Activated CD8-positive, alpha-beta T cell treated with anti-CD3 and anti-CD28 coated beads for 36 hours (primary cell): ENCODE results near the gene HK2. TPM values are rescaled to one million over a fixed set of nuclear protein-coding genes. Genes with fewer than 3 reads are reported as not detected.
"Not testable (repeated sequence)": the region's sequence is repeated elsewhere in the genome, so short reads cannot be mapped to it uniquely, and the experiment has no call there.

ENCODE experiments used
- ATAC-seq: fragments of 200-7000 bp; cut with Tn5 transposase; one replicate; pipeline ENCODE4 v1.10.0; 2021; ENCODE audit warnings: mild to moderate bottlenecking, moderate library complexity
- CTCF ChIA-PET: fragments of 350-600 bp; sonication (Branson Sonifier 250); formaldehyde crosslinking; loops from one replicate; lab custom pipeline; 2021; ENCODE audit warnings: antibody characterized with exemption; lab: Charles Lee
- POLR2A ChIA-PET: fragments of 350-600 bp; sonication (Branson Sonifier 250); formaldehyde crosslinking; loops from one replicate; lab custom pipeline; 2021; ENCODE audit warnings: antibody characterized with exemption; lab: Charles Lee
- DNase-seq: peaks from one replicate; pipeline ENCODE4 v3.0.0-alpha.2; 2020
- H3K27ac Mint-ChIP-seq: one replicate; pipeline ENCODE4 v1.8.0; 2021; ENCODE audit warnings: mild to moderate bottlenecking, mixed read lengths
- H3K27me3 Mint-ChIP-seq: one replicate; pipeline ENCODE4 v1.8.0; 2021; ENCODE audit warnings: mixed read lengths
- H3K36me3 Mint-ChIP-seq: one replicate; pipeline ENCODE4 v1.8.0; 2021; ENCODE audit warnings: low read depth, mixed read lengths
- H3K4me1 Mint-ChIP-seq: one replicate; pipeline ENCODE4 v1.8.0; 2021; ENCODE audit warnings: low read depth, mixed read lengths
- H3K4me3 Mint-ChIP-seq: one replicate; pipeline ENCODE4 v1.8.0; 2021; ENCODE audit warnings: mild to moderate bottlenecking, moderate library complexity, mixed read lengths
- H3K9me3 Mint-ChIP-seq: one replicate; pipeline ENCODE4 v1.8.0; 2021; ENCODE audit warnings: mixed read lengths
- CTCF ChIP-seq: fragments of 200-600 bp; IDR thresholded peaks from one replicate; pipeline ENCODE4 v1.8.0; 2022; ENCODE audit warnings: antibody characterized with exemption, mild to moderate bottlenecking
- intact Hi-C: fragments of 100-400 bp; cut with micrococcal nuclease; formaldehyde crosslinking; loops from one replicate; pipeline ENCODE4 v1.10.0; 2022
- total RNA-seq, 2 experiments: library from RNA; stranded (reverse); gene quantifications; one replicate each; pipeline ENCODE4 v1.2.3, GENCODE V29; 2021

HK2 gene
- 100 to 1,000 TPM; 121 to 124 TPM for total RNA-seq

- ChIA-PET POLR2A (interaction anchor here (0.8 to 2.6 kb wide), 7 partner anchors 10 to 243 kb away, joined by 3 to 11 read pairs (median 3); no protein-coding TSS in a partner anchor), CTCF (interaction anchor here (0.9 to 3.4 kb wide), 2 partner anchors 42 to 118 kb away, joined by 3 to 27 read pairs; no protein-coding TSS in a partner anchor)
- TF ChIP-seq CTCF, result no peak
- intact Hi-C loops, result no loop called here
- peaks cover 42% of the 10 kb centered on the region for H3K4me1 Mint-ChIP-seq
- peaks cover 3% of the 10 kb centered on the region for H3K27me3 Mint-ChIP-seq
- DNase-seq, result peak; percentile 90
- H3K4me3 Mint-ChIP-seq, result peak within 1 kb of the TSS; percentile 95
- H3K27ac Mint-ChIP-seq, result peak within 1 kb of the TSS; percentile 93
- no peaks in the 10 kb centered on the region for H3K9me3 Mint-ChIP-seq
- H3K36me3 Mint-ChIP-seq, result peaks cover 38% of the 10 kb centered on the region
- ATAC-seq, result peak; percentile 90
These were observed at the start of gene HK2 for GRCh38 chr2:74833418-74834233. TSS of gene HK2 (plus strand) at chr2:74834127. CDS start at chr2:74834581, 454 bp downstream.

GRCh38 chr2:74789271-74789670 lies 44.7 kb upstream of the HK2 start:
- ChIA-PET CTCF (no interaction called here), POLR2A (no interaction called here)
- Mint-ChIP-seq H3K4me1 (no peaks in the 10 kb centered on the region), H3K9me3 (peaks cover 10% of the 10 kb centered on the region), H3K36me3 (no peaks in the 10 kb centered on the region), H3K27me3 (peaks cover 7% of the 10 kb centered on the region), H3K27ac (no peak overlapping the region), H3K4me3 (no peak overlapping the region)
- no peak for TF ChIP-seq CTCF
- no peak for DNase-seq
- no peak for ATAC-seq
- intact Hi-C loops, result no loop called here

- H3K9me3 Mint-ChIP-seq, result peaks cover 10% of the 10 kb centered on the region
- DNase-seq (no peak), ATAC-seq (no peak)
- CTCF ChIA-PET, result no interaction called here
- no peak overlapping the region for H3K4me3 Mint-ChIP-seq
- H3K36me3 Mint-ChIP-seq, result no peaks in the 10 kb centered on the region
- POLR2A ChIA-PET, result no interaction called here
- intact Hi-C loops, result no loop called here
- H3K27ac Mint-ChIP-seq, result no peak overlapping the region
- no peaks in the 10 kb centered on the region for H3K4me1 Mint-ChIP-seq
- H3K27me3 Mint-ChIP-seq, result peaks cover 7% of the 10 kb centered on the region
- no peak for TF ChIP-seq CTCF
These were observed 41.6 kb upstream of the HK2 start for GRCh38 chr2:74792282-74792681.

GRCh38 chr2:74794878-74795277 lies 39.0 kb upstream of the HK2 start:
- H3K27me3 Mint-ChIP-seq, H3K36me3 Mint-ChIP-seq, H3K27ac Mint-ChIP-seq, H3K9me3 Mint-ChIP-seq, DNase-seq, H3K4me3 Mint-ChIP-seq, H3K4me1 Mint-ChIP-seq, ATAC-seq, CTCF ChIA-PET, intact Hi-C loops, POLR2A ChIA-PET: not testable (repeated sequence)

- Mint-ChIP-seq H3K27ac (no peak overlapping the region), H3K4me3 (no peak overlapping the region), H3K36me3 (no peaks in the 10 kb centered on the region), H3K9me3 (no peaks in the 10 kb centered on the region), H3K4me1 (no peaks in the 10 kb centered on the region), H3K27me3 (no peaks in the 10 kb centered on the region)
- no peak for ATAC-seq
- ChIA-PET CTCF (no interaction called here), POLR2A (no interaction called here)
- TF ChIP-seq CTCF, result no peak
- intact Hi-C loops, result no loop called here
- no peak for DNase-seq
These were observed 27.5 kb upstream of the HK2 start for GRCh38 chr2:74806355-74806839.
